SW480 (cell line): ENCODE data around the gene ADRA2B.
A peak's percentile ranks its signal among the peaks of the same experiment; 100 is the strongest.

Experiments
- DNase-seq: peaks from one replicate; pipeline ENCODE4 v3.0.0-alpha.2; 2016; ENCODE audit warnings: low spot score

Gene ADRA2B

GRCh38 chr2:96103761-96104486 is 12.4 kb downstream of the ADRA2B start:
- DNase-seq = no peak

- DNase-seq = peak; percentile 14
Measured at GRCh38 chr2:96103187-96103601, 13.2 kb downstream of the ADRA2B start.

GRCh38 chr2:96102596-96103186 is 13.7 kb downstream of the ADRA2B start:
- DNase-seq = no peak

- DNase-seq = no peak
Measured at GRCh38 chr2:96100893-96101304, 15.5 kb downstream of the ADRA2B start.

- DNase-seq = no peak
Measured at GRCh38 chr2:96099861-96100798, 16.2 kb downstream of the ADRA2B start.

GRCh38 chr2:96098900-96099590 is 17.3 kb downstream of the ADRA2B start:
- DNase-seq = no peak

GRCh38 chr2:96097951-96098823 is 18.2 kb downstream of the ADRA2B start:
- no peak for DNase-seq

GRCh38 chr2:96097441-96097840 is 18.9 kb downstream of the ADRA2B start:
- DNase-seq = no peak

GRCh38 chr2:96095116-96095636 is 21.2 kb downstream of the ADRA2B start:
- DNase-seq = peak; percentile 43

GRCh38 chr2:96093528-96093927 is 22.8 kb downstream of the ADRA2B start:
- no peak for DNase-seq

- no peak for DNase-seq
Measured at GRCh38 chr2:96092951-96093350, 23.4 kb downstream of the ADRA2B start.

GRCh38 chr2:96092573-96092877 is 23.8 kb downstream of the ADRA2B start:
- no peak for DNase-seq

- DNase-seq = peak; percentile 60
Measured at GRCh38 chr2:96091711-96092572, 24.4 kb downstream of the ADRA2B start.

- peak; percentile 54 for DNase-seq
Measured at GRCh38 chr2:96091141-96091710, 25.1 kb downstream of the ADRA2B start.

- no peak for DNase-seq
Measured at GRCh38 chr2:96090196-96090926, 26.0 kb downstream of the ADRA2B start.

- no peak for DNase-seq
Measured at GRCh38 chr2:96089356-96090195, 26.8 kb downstream of the ADRA2B start.

- DNase-seq = no peak
Measured at GRCh38 chr2:96088340-96089335, 27.7 kb downstream of the ADRA2B start.
